ENCODE results near the gene ROBO1. TPM values are rescaled to one million over a fixed set of nuclear protein-coding genes. Genes with fewer than 3 reads are reported as not detected.

The ROBO1 gene
- total and polyA plus RNA-seq, 2 of the 13 experiments (the other 11 are each of a cell fraction or from before 2014, with no cell fraction given): 52.2 to 71.0 TPM

DNA sequence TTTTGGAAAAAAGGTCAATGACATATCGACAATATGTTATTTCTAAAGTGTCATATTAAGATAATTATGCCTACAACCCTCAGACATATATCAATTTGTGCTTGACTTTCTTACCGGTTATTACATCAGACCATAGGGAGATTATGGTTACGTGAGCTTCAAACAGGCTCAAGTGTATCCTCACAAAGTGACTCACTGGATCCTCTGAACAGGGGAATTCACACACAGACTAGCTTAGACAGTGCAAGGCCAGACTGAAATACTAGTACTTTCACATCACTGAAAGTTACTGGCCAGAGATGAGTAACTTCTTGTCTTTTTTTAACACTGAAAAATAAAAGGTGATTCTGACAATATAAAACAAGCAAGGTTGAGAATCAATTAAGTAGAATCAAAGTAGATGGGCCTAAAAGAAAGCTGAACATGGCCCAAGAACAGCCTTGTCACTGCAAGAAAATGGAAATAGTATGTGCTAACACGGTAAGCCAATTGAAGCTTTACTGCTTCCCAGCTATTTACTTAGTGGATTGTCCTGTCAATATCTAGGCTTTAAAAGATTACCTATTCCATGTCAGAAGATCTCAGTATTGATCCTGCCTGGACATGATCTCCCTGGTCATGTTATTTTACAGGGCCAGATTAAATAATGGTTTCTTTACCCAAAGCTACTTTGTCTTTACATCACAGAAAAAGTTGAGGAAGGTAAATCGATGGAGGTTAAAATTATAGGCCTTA is 848.6 kb downstream of the ROBO1 start (continued):
- TF ChIP-seq FOXP1 (IDR thresholded peaks at IDR 0.05): no peak
- TF ChIP-seq FOXP1 (CRISPR knock-in tag; IDR thresholded peaks at IDR 0.05): peak; percentile 67; the same call in 1 of the 2 replicates
- no peak for TF ChIP-seq REPIN1 (CRISPR knock-in tag; IDR thresholded peaks at IDR 0.05; ENCODE audit: borderline replicate concordance, low read depth)
- no peak for TF ChIP-seq GTF3A (CRISPR knock-in tag; conservative IDR thresholded peaks at IDR 0.05)
- no peak for TF ChIP-seq TERF1 (CRISPR knock-in tag; IDR thresholded peaks at IDR 0.05)
- TF ChIP-seq KDM6A (CRISPR knock-in tag; IDR thresholded peaks at IDR 0.05; ENCODE audit: low read depth): no peak
- no peak; the same call in 1 of the 2 replicates for TF ChIP-seq ZNF331 (CRISPR knock-in tag; IDR thresholded peaks at IDR 0.05)
- TF ChIP-seq ZNF543 (CRISPR knock-in tag; IDR thresholded peaks at IDR 0.05): no peak
- TF ChIP-seq ZFP41 (CRISPR knock-in tag; IDR thresholded peaks at IDR 0.05; ENCODE audit: borderline replicate concordance): no peak
- TF ChIP-seq, protein P1, sequence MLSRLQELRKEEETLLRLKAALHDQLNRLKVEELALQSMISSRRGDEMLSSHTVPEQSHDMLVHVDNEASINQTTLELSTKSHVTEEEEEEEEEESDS (CRISPR knock-in tag; IDR thresholded peaks at IDR 0.05; ENCODE audit: borderline replicate concordance): no peak
- no peak for TF ChIP-seq ARNT2 (CRISPR knock-in tag; IDR thresholded peaks at IDR 0.05; ENCODE audit: low read depth)
- TF ChIP-seq, protein P2, sequence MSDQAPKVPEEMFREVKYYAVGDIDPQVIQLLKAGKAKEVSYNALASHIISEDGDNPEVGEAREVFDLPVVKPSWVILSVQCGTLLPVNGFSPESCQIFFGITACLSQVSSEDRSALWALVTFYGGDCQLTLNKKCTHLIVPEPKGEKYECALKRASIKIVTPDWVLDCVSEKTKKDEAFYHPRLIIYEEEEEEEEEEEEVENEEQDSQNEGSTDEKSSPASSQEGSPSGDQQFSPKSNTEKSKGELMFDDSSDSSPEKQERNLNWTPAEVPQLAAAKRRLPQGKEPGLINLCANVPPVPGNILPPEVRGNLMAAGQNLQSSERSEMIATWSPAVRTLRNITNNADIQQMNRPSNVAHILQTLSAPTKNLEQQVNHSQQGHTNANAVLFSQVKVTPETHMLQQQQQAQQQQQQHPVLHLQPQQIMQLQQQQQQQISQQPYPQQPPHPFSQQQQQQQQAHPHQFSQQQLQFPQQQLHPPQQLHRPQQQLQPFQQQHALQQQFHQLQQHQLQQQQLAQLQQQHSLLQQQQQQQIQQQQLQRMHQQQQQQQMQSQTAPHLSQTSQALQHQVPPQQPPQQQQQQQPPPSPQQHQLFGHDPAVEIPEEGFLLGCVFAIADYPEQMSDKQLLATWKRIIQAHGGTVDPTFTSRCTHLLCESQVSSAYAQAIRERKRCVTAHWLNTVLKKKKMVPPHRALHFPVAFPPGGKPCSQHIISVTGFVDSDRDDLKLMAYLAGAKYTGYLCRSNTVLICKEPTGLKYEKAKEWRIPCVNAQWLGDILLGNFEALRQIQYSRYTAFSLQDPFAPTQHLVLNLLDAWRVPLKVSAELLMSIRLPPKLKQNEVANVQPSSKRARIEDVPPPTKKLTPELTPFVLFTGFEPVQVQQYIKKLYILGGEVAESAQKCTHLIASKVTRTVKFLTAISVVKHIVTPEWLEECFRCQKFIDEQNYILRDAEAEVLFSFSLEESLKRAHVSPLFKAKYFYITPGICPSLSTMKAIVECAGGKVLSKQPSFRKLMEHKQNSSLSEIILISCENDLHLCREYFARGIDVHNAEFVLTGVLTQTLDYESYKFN (CRISPR knock-in tag; conservative IDR thresholded peaks at IDR 0.05): peak; percentile 84
- TF ChIP-seq ZBTB20 (CRISPR knock-in tag; IDR thresholded peaks at IDR 0.05; ENCODE audit: borderline replicate concordance, low read depth): peak; percentile 51; the same call in 1 of the 2 replicates
- TF ChIP-seq BCLAF1 (IDR thresholded peaks at IDR 0.05): no peak
- TF ChIP-seq HMG20A (CRISPR knock-in tag; IDR thresholded peaks at IDR 0.05; ENCODE audit: borderline replicate concordance): 0 out of 2 replicates have a peak, but pooled peaks have one; percentile 44
- no peak for TF ChIP-seq ZNF549 (CRISPR knock-in tag; IDR thresholded peaks at IDR 0.05)
- TF ChIP-seq POLR2G (IDR thresholded peaks at IDR 0.05; ENCODE audit: low read depth, low read length): no peak
- no peak for TF ChIP-seq ZNF350 (CRISPR knock-in tag; IDR thresholded peaks at IDR 0.05; ENCODE audit: borderline replicate concordance, low read depth)
- TF ChIP-seq ZNF784 (CRISPR knock-in tag; IDR thresholded peaks at IDR 0.05; ENCODE audit: borderline replicate concordance): no peak
- no peak for TF ChIP-seq CHD4 (IDR thresholded peaks at IDR 0.05; ENCODE audit: borderline replicate concordance, low read length)
